Measurements from ENCODE around the gene FDPS.
"Not testable (repeated sequence)": the region's sequence is repeated elsewhere in the genome, so short reads cannot be mapped to it uniquely, and the experiment has no call there.

FDPS gene

DNA sequence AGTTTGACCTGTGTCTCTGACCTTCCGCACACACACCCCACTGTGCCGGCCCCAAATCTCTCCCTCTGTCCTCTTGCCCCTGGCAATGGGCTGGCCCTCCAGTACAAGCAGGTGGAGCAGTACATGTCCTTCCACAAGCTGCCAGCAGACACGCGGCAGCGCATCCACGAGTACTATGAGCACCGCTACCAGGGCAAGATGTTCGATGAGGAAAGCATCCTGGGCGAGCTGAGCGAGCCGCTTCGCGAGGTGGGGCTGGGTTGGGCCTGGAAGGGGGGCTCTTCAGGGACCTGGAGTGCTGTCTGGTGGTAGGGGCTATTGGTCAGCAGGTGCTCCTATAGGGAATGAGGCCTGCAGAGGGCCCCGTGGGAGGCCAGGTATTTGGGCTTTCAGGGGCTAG, 23.6 kb upstream of the FDPS start:
- DNase-seq (ENCODE audit: extremely low spot score, insufficient read length, low read depth) = no peak
- no peak for FAIRE-seq

GRCh38 chr1:155285631-155286044, 23.0 kb upstream of the FDPS start:
- no peak for DNase-seq (ENCODE audit: extremely low spot score, insufficient read length, low read depth)
- no peak for FAIRE-seq

GRCh38 chr1:155286544-155286943, 22.1 kb upstream of the FDPS start:
- FAIRE-seq (no peak), DNase-seq (ENCODE audit: extremely low spot score, insufficient read length, low read depth) (no peak)

DNA sequence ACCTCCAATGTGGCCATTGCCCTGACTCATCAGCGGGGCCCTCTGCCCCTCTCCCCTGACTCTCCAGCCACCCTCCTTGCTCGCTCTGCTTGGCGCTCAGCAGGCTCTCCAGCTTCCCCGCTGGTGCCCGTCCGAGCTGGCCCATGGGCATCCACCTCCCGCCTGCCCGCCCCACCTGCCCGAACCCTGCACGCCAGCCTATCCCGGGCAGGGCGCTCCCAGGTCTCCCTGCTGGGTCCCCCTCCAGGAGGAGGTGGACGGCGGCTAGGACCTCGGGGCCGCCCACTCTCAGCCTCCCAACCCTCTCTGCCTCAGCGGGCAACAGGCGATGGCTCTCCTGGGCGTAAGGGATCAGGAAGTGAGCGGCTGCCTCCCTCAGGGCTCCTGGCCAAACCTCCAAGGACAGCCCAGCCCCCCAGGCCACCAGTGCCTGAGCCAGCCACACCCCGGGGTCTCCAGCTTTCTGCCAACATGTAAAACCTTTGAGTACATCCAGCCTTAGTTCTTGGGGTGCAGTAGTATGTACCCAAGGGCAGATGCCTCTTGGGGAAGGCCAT, 20.6 kb upstream of the FDPS start:
- no peak for DNase-seq (ENCODE audit: extremely low spot score, insufficient read length, low read depth)
- FAIRE-seq = no peak

- not testable (repeated sequence) for FAIRE-seq; DNase-seq (ENCODE audit: extremely low spot score, insufficient read length, low read depth)
Measured at GRCh38 chr1:155291006-155291405, 17.7 kb upstream of the FDPS start.

DNA sequence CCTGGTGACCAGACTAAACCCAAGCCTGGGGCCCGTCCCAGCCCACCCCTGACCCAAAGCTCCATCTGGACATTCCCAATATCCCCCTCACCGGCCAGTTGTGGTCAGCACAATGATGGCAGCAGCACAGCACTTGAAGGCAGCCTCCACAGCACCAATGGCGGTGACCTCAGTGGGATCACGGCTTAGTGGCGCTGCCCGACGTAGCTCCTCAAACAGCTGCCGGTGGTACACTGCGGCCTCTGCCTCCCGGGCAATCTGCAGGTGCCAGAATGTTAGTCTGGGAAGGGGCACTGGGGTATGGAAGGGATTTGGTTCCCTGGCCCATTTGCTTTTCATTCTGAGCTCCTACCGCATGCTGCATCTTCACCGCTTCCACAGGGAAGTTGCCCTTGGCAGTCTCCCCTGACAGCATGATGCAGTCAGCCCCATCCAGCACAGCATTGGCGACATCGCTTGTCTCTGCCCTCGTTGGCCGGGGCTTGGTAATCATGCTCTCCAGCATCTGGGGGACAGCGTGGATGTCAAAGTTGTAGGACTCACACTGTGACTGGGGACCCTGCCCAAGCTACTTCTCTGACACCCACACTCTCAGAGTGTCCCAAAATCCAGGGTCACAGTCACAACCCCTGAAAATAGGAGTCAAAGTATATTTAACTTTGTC, 15.4 kb upstream of the FDPS start:
- FAIRE-seq = no peak

DNA sequence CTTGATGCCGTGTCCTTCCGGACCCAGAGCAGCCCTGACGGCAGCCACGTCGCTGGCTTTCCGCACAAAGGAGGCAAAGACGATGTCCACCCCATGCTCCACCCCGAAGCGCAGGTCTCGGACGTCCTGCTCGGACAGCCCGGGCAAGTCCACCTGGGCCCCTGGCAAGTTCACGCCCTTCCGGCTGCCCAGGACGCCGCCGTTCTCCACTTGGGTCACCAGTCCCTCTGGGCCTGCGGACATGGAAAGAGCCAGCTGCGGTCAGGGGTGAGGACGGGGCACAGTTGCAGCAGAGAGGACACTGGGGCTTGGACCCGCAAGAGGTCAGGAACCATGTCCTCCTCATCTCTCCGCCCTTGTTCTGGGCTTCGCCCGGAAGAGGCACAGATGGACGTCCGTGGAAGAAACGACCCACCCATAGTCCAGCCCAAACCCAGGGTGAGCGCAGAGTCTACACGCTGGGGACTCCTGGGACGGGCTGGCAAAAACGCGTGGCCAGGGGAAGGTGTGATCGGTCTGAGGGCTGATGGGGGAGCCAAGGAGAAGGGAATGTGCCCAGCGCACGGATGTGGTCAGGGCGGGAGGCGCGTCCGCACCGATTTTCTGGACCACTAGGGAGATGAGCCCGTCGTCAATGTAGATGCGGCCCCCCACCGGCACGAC, 14.0 kb upstream of the FDPS start:
- FAIRE-seq (no peak), DNase-seq (ENCODE audit: extremely low spot score, insufficient read length, low read depth) (no peak)

More for the DNA sequence above, 15.4 kb upstream of the FDPS start:
- DNase-seq (ENCODE audit: extremely low spot score, insufficient read length, low read depth) = no peak

DNA sequence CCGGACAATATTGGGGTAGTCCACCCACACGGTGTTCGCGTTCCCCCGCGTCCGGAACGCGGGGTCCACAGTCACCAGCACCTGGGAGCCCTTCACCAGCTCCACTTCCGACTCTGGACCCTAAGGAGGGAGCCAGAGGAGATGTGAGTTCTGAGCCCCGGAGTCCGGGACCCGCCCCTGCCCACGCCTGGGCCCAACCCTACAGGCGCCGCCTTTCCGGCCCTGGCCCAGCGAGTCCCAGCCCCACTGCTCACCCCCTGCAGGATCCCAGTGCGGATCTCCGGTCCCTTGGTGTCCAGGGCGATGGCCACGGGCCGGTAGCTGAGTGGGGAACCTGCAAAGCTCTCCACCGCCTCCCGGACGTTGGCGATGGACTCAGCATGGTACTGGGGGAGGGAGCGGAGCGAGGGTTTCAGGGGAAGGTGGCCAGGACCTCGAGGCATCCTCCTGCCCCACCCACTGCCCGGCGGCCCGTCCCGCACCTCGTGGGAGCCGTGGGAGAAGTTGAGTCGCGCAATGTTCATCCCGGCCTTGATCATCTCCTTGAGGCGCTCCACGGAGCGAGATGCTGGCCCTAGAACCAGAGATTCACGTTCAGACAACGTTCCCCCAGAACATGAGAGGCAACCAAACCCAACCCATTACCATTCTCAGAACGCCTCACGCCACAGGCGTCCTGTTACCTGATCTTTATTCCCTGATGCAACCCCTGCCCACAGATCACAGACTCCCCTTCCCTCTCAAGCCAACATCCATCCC, 13.3 kb upstream of the FDPS start:
- FAIRE-seq (no peak), DNase-seq (ENCODE audit: extremely low spot score, insufficient read length, low read depth) (no peak)

DNA sequence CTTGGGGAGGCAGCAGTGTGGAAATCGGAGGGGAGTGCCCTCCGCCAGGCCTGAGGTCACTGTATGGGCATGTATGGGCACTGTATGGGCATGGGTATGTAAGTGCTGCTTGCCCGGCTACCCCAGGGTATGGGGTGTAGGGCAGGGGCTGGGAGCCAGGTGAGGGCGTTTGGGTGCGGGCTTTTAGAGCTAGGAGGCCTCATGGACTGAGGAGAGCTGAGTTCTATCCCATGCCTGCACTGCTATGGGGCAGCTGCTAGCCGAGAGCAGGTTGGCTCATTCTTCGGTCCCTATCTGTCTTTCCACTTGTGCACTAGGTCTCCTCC, 12.8 kb upstream of the FDPS start:
- DNase-seq (ENCODE audit: extremely low spot score, insufficient read length, low read depth) = no peak
- FAIRE-seq = no peak

DNA sequence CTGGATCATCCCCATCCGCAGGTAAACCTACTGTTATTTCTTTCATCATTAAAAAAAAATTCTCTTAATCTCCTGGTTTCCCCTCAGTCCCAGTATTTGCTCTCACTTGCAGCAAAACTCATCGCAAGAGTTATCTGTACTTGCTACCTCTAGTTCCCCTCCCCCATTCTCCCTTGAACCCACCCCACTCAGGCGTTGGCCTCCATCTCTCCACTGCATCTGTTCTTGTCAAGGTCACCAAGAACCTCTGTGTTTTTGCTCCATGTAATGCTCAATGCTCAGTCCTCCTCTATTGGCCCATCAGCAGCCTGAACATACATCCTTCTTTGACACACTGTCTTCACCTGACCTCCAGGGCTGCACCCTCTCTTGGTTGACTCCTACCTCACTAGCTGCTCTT, 12.0 kb upstream of the FDPS start:
- no peak for FAIRE-seq
- DNase-seq (ENCODE audit: extremely low spot score, insufficient read length, low read depth) = no peak

DNA sequence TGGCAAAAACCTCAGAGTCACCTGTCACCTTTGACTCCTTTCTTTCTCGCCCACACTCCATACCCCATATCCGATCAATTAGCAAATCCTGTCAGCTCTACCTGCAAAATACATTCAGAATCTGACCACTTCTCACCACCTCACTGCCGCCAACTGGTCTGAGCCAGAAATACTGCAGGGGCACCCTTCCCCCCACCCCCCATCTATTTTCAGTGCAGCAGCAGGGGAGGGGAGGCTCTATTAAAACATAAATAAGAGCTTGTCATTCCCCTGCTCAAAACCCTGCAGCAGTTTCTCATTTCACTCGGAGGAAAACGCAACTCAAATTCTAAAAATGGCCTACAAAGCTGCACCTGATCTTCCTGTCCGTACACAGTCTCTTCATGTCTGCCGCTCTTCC, 11.3 kb upstream of the FDPS start:
- FAIRE-seq = peak; percentile 12
- DNase-seq (ENCODE audit: extremely low spot score, insufficient read length, low read depth) = no peak

DNA sequence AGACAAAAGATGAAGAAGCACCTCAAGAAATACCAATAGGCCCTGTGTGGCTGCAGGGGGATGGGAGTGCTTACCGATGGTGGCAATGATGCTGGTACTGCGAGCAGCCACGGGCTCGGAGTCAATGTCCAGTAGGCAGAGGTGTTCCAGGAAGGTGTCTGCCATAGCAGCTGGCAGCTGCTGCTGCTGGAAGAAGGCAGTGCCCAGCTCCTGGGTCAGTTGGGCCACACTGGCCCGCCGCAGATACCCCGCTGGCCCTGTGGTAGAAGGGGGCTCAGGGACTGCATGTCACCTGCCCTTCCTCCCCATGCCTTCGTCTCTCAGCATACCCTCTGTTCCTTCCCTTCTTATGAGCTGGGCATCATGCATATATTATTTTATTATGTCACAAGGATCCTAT, 8.6 kb upstream of the FDPS start:
- no peak for FAIRE-seq
- DNase-seq (ENCODE audit: extremely low spot score, insufficient read length, low read depth) = no peak

DNA sequence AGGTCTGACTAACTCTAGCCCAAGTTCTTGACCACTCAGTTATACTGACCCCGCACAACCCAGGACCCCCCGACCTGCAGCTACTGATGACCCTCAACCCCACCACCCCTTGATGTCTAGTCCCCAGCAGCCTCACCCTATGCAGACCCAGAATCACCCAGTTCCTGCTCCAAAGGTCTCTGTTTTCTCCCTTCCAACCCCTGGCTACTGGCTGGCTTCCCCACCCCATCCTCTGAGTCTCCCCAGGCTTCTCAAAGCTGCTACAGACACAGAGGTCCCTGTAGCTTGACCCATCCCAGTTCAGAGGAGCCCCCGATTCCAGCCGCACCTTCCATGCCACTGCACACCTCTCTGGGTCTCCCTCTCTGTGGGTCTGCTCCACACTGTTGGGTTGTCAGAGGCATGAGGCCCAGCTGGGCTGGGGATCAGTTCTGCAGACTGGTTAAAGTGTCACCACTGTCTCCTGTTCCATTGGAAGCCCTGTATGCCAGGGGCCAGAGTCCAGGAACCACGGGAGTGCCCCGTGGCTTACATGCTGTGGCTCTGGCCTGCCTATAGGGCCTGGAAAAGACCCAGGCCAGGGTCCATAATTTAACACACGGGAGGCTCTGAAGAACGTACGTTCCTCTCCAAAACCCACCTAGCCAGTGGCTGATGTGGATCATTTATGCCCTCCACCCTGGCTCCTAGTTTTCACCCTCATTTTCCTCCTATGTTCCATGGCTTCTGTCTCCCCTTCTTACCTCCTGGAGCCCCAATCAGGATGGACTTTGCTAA, 7.9 kb upstream of the FDPS start:
- DNase-seq (ENCODE audit: extremely low spot score, insufficient read length, low read depth) = no peak
- no peak for FAIRE-seq

- FAIRE-seq (no peak), DNase-seq (ENCODE audit: extremely low spot score, insufficient read length, low read depth) (no peak)
Measured at GRCh38 chr1:155301342-155301841, 7.3 kb upstream of the FDPS start, which contains the start of gene PKLR. Gene PKLR, minus strand, starts transcription at chr1:155301438. Its CDS starts 43 bp downstream, at chr1:155301395.

- DNase-seq (ENCODE audit: extremely low spot score, insufficient read length, low read depth) = peak; percentile 42
- FAIRE-seq = peak; percentile 88
Measured at GRCh38 chr1:155304558-155305063, 4.1 kb upstream of the FDPS start.

GRCh38 chr1:155305881-155306391, 2.7 kb upstream of the FDPS start:
- FAIRE-seq (no peak), DNase-seq (ENCODE audit: extremely low spot score, insufficient read length, low read depth) (no peak)

DNA sequence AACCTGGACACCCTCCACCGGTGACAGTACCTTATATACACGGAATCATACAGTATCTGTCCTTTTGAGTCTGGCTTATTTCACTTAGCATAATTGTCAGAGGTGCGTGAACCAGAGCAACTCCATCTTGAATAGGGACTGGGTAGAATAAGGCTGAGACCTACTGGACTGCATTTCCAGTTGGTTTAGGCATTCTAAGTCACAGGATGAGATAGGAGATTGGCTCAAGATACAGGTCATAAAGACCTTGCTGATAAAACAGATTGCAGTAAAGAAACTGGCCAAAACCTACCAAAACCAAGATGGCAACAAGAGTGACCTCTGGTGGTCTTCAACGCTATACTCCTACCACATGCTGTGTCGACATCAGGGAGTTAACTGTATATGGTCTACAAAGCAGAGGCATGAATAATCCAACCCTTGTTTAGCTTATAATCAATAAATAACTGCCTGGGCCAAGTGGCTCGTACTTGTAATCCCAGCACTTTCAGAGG, 1.4 kb upstream of the FDPS start:
- FAIRE-seq = no peak
- DNase-seq (ENCODE audit: extremely low spot score, insufficient read length, low read depth) = no peak

GRCh38 chr1:155309423-155310021, 856 bp downstream of the FDPS start:
- no peak for FAIRE-seq
- no peak for DNase-seq (ENCODE audit: extremely low spot score, insufficient read length, low read depth)

DNA sequence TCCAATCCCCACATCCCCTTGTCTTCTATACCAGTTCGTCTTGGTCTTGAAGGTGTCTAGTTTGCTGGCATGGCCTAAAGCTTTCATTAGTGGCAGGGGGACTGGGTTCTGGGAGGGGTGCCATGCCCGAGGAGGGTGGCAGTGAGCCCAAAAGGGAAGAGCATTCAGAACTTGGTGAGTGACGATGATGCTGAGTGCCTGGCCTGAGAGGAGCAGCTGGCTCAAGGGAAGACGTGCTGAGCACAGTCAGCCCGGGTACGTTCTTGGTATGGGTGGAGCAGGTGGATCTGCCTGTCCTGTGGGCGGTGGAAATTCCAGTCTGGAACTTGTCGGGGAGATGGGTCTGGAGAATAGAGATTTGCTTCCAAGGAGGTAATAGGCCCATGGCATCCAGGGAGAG, 4.6 kb downstream of the FDPS start:
- no peak for FAIRE-seq

More for the DNA sequence above, 4.6 kb downstream of the FDPS start:
- DNase-seq (ENCODE audit: extremely low spot score, insufficient read length, low read depth) = no peak

Measured in GM18507 (cell line).